ENCODE results near the gene SLBP.
A peak's percentile ranks its signal among the peaks of the same experiment; 100 is the strongest.

SLBP gene

DNA sequence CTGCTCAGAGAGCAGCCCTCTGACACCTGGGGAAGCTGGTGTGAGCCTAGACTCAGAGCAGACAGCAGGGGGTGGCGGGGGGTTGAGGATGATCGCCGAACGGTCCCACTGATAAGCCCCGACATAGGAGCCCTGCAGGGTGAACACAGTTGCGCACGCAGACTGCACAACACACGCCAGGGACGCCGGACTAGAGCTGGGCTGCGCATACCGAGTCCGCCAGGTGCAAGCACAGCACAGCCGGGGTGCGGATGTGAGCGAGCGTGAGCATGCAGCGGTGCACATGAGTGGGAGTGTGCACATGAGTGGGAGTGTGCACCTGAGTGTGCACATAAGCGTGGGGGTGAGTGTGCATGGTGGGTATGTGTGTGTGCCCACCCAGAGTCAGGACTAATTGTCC lies 64.7 kb downstream of the SLBP start:
- DNase-seq: no peak

DNA sequence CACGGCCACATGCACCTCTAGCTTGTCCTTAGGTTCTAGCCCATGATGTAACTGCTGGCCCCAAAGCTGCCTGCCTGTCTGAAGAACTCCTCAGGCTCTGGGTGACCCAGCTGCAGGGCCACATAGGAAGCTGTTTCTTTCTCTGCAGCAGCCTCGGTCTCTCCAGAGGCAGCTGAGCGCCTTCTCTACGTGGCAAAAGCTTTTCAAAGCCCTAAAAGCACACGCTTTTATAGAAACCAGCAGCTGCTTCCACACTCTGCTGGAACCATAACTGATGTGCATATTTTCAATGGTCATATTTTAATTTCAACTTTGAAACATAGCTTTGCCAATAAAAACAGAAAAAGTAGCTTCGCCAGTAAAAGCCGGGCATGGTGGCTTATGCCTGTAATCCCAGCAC lies 65.4 kb downstream of the SLBP start:
- DNase-seq: no peak

GRCh38 chr4:1644891-1645657 lies 67.0 kb downstream of the SLBP start:
- peak; percentile 77 to 90 for DNase-seq

DNA sequence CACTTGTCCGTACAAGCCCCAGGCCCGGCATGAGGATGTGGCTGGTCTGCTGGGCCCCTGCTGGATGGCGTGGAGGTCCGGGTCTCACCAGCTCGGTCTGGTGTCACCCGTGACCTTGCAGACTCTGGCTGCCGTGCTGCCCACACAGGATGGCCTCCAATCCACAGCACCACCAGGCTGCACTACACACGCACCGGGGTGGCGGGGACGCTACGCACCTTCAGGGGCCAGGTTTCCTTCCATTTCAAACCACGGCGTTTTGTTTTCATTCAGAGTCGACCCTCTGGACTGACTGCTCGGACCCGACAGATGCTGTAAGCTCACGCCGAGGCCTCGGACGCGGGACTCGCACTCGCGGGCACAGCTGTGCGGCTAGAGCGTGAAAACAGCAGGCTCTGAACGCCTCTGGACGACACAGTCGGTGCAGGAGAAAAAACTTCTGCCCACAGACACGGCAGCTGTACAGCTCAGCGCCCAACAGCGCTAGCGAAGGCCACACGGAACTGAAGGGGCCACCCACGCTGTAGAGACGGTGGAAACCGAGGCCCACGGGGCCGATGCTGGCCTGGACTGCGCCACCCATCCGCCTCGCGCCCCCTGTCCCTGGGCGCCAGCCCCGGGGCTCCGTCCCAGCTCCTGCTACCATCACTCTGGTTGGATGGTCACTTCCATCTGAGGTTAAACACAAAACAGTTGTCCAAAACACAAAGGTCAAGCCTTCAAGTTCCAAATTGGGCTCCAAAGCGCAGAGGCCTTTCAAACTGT lies 68.0 kb downstream of the SLBP start:
- DNase-seq: no peak
